Fibroblast of skin of abdomen (primary cell): ENCODE results near the gene STOX2.

Experiments used
- DNase-seq: peaks from one replicate; pipeline ENCODE4 v3.0.0-alpha.2; 2013

STOX2 gene

DNA sequence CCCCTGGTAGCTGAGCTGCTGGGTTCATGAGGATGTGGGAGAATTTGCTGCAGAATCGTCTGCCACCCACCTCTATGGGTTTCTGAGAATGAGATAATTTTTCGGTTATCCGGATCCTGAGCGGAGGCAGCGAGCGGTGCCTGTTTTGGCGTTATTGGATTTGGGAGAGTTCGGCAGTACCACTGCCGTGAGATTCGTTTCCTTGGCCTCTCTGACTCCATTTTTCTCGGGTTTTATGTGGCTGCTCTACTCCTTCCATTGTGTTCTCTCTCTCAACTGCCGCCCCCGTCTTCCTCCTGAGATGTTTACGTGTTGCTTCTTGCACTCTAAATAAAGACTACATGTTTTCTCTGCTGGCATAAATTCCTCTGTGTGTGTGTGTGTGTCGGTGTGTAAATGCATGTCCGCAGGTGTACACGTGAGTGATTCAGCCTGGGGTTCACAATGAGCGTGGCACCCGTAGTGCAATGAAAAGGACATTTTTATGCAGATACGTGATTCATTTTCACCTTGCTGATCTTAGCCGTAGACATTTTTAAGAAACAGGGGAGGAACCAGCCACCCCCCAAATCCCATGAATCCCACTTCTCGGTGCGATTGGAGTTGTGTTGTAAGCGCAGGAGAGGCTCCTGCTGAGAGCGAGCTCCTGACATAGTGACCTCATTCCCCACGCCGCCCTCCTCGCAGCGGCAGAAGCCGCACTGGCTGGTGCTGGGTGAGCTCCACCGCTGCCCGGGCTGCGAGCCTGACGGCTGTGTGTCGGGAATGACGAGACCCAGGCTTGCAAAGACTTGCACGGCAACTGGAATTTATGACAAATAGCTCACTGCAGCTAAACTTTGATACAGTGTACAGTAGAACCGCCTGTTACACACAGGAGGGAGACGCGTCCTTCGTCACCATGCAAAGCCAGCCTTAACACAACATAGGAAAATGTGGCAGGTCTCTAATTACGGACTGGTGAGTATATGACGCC lies 82.2 kb downstream of the STOX2 start:
- peak; percentile 86 for DNase-seq

DNA sequence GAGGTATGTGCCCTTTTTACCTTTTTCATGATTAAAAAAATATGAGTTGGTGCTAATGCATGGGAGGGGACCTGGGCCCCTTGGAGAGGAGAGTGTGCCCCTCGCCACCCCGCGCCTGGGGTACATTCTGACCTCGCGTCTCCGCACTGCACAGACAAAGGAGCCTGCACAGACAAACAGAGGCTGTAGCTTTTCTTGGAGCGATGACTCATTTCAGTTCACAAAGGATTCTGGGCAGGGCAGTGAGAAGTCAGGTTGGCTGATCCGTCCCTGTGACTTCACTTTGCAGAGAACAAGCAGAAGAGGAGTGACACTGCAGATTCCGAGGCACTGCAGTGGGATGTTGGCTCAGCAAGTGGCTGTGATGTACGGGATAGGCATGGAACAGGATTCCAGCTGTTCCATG lies 82.9 kb downstream of the STOX2 start:
- peak; percentile 87 for DNase-seq

DNA sequence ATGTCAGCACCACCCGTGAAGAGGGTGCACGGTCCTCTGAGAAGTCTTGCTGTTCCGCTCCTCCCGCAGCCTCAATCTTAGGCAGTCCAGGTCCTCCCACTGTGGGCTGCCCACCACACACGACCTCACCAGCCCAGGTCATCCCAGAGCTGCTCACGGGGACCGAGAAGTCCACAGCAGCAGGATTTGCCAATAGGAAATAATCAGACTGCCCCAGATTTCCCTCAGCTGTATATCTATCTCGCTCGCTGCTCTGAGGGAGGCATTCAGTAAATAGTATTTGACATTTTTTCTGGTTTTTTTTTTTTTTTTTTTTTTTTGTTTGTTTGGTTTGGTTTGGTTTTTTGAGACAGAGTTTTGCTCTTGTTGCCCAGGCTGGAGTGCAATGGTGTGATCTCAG lies 83.8 kb downstream of the STOX2 start:
- DNase-seq: no peak

DNA sequence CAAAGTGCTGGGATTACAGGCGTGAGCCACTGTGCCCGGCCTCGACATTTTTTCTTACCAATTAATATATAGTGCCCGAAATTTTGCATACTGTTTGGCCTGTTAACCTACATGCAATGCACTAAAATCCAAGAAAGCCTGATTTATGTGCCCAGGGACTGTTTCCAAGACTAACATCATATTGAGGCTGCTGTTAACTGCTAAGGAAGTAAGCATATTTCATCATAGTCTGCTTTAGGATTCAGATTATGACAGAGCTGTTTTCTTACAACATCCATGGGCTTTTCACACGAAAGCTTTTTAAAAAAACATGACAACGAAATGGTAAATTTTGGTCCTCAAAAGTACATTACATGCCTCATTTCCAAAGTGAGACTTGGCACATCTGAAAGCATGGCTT lies 84.4 kb downstream of the STOX2 start:
- peak; percentile 88 for DNase-seq

DNA sequence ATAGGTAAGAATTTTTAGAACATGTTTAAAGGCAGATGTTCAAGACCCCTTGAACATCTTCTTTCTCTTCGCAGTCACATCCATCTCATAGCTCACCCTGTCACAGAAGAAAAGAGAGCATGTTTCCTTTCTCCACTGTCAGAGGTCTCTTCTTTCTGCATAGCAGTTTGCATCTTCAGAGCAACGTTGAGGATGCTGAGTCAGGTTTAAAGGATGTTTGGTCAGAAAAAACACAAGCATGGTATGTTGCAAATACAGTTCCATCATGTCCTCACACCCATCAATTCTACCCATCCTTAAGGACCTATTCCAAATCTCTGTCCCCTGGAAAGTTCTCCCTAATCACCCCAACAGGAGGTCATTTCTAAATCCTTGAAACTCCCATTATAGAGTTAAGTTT lies 84.8 kb downstream of the STOX2 start:
- DNase-seq: peak; percentile 53

DNA sequence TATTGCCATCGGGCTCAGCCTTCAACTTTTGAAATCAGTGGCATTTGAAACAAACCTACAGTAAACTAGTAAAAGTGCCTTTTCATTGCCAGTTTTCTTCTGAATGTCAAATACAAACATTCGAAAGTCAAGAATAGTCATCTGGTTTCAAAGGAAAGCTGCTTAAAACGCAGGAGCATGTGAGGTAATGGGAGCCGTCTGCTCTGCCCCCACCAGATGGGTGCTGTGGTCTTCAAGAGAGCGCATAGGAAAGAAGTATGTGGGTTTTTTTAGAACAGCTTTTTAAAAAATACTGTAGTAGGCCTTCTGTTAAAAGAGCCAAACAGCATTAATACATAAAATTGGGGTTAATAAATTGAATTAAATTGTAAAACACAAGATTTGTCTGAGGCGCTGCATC lies 88.6 kb downstream of the STOX2 start:
- DNase-seq: no peak

DNA sequence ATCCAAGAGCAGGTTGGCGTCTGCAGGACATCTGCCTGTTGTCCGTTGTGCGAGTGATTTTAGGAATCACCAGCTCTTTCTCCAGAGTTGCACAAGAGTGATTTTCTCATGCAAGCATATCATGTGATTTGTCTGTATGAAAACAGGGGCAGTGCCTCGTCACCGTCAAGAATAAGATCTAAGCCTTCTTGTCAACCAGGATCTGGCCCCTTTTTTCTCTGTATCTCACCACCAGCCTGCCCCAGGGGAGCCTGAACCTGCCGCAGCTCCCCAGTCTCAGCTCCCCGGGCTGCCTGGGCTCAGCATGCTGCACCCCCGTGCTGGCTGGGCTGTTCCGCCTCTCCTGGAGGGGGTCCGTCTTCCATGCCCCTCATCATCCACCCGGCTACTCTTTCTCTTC lies 90.5 kb downstream of the STOX2 start:
- no peak for DNase-seq

DNA sequence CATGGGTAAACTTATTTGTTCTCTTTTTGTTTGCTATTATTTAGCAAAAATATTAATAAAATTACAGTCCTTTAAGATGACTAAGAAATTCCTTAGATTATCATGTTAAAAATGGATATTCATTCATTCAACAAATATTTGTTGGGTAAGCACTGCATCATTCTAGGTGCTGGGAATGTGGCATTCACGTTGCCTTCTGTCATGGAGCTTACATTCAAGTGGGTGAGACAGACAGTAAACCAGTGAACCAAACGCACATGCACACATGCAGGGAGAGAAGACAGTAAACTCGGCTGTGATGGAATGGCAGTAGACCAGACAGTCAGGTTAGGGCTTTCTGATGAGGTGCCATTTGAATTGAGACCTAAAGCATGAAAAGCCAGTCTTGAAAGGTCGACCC lies 91.8 kb downstream of the STOX2 start:
- DNase-seq: peak; percentile 59

DNA sequence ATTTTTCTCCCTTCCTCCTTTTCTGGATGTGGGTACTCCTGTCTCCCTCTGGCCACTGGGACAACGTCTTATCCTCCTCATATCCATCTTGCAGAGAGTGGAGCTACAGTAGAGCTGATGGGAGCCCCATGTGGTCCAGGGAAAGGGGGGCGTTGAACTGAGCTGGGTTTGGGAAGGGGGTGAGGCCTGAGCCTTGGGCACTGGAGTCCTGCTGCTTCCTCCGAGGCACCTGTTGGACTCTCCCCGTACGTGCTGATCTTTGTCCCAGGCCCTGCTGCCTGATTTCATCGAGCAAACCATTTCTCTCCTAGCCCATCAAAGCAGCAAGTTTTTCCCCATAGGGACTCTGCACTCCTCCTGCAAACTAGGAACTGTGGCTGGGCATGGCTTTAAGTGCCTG lies 94.3 kb downstream of the STOX2 start:
- DNase-seq: no peak

DNA sequence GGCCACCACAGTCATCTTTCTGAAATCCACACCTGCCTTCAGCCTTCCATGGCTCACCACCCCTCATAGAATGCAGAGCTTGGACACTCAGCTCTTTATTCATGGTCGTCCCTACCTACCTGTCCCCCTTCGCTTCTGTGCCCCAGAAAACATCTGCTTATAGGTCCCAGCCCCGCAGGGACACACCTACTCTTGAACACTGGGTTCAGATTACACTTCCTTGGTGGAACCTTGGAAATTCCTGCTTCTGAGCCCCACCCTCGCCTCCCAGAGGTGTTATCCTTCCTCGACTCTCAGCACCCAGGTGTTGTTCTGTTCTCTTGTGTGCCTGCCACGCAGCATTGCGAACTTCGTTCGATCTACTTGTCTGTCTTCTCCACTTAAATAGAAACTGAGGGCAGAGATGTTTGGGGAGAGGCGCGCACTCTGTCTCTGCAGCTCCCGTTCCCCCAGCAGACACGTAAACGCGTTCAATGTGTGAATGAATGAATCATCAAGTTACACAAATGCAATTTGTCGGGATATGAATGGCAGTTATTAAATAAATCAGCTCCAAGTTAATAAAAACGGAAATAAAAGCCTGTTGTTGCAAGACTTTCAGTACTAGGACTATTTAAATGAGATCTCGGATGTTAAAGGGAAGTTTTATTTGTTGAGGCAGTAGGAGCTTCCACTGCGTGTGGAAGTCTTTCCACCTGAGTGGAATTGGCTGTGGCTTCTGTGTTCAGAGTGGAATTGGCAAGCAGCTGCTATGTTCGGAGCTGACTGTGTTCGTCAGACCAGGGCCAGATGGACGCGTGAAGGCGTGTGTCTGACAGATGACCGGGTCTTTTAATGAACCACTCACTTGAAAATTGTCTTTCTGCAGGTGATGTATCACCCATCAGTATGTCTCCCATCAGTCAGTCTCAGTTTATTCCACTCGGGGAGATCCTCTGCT lies 95.6 kb downstream of the STOX2 start:
- DNase-seq: no peak

DNA sequence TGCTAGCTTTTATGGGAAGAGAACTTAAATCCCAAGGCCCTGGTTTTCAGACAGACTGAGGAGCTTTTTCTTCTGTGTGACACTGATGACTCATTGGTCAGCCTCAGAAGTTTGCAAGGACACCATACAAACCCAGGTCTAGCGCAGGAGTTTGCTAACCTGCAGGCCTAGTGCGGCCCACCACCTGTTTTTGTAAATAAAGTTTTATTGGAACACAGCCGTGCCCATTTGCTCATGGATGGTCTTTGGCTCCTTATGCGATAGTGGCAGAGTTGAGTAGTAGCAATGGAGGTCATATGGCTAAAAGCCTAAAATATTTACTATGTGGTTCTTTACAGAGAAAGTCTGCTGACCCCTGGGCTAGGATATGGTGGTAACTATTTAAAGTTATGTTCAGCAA lies 98.3 kb downstream of the STOX2 start:
- DNase-seq: no peak

DNA sequence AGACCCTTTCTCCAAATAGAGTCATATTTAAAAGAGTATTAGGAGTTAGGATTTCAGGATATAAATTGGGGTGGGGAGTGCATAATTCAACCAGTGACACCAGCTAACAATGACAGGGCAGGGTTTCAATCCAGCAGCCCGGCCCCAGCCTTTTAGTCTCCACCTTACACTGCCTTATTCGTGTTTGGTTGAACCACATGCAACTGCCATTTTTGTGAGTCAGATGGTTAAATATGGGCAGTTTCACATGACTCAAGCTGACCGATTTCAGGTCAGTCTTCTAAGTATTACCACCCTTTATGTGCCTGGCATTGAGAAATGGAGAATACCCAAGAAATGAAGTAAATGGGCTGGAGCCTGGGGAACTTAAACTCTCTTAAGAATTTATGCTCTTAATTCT lies 102.8 kb downstream of the STOX2 start:
- DNase-seq: peak; percentile 37

DNA sequence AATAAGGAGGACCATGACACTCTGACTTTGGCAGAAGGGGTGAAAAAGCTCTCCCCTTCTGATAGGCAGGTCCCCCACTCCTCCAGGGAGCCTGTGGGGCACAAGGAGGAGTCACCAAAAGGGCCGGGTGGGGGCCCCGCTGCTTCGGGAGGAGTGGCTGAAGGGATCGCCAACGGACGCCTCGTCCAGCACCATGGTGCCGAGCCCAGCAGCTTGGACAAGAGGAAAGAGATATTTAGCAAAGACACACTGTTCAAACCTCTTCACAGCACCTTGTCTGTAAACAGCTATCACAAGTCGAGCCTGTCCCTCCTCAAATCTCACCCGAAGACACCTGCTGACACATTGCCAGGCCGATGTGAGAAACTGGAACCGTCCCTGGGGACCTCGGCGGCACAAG lies 105.6 kb downstream of the STOX2 start:
- no peak for DNase-seq

DNA sequence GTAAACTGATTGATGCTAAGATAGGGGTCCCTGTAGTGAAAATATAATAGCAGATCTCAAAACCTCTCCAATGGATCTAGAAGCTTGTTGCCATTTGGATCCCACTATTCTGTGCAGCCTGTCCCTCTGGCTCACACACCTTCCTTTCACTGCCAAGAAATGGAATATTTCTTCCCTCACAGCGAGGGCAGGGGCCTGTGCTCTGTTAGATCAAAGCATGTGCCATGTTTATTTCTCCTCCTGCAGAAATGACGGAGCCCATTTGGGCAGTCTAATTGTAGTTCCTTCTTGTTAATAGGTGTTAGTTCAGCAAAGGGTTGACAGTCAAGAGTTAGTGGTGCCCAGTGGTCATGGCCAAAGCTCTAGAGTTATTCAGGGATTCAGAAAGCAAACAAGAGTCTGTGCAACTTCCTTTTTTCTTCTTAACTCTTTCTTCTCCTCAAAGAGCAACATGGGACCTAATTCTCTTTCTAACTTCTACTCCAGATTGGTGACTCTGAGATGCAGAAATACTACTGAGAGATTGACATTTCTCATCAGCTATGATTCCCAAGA lies 106.8 kb downstream of the STOX2 start:
- no peak for DNase-seq

DNA sequence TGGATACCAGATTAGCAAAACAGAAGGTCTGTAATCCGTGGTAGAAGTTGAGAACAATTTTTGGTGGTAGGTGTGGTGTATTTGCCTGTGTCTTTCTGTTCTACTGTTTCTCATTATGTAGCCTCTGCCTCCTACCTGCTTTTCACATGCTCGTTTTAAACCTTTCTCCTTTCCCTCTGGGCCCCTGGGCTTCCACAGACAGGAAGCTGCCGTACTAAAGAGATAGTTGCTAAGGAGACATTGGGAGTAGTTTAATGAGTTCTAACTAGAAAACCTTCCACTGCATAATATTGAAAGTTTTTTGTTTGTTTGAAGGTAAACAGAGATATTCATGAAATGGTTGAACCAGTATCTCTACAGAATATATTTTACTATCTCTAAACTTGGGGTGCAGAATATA lies 107.8 kb downstream of the STOX2 start:
- DNase-seq: no peak

DNA sequence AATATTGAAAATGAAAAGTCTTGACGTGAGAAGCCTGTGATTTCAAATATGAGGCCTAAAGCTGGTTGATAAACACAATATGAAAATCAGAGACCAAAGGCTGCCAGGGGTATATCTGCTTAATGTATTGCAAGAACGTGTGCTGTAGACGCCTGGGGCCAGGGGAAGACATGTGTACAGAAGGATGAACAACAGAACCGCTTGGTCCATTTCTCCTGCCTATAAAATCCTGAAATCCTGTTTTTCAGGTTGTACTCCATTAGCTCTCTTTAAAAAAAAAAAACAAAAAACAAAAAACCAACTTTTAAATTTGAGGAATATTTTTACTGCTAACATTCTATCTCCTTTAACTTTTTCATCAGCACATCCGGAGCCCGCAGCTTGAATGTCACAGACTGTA lies 109.2 kb downstream of the STOX2 start:
- no peak for DNase-seq

DNA sequence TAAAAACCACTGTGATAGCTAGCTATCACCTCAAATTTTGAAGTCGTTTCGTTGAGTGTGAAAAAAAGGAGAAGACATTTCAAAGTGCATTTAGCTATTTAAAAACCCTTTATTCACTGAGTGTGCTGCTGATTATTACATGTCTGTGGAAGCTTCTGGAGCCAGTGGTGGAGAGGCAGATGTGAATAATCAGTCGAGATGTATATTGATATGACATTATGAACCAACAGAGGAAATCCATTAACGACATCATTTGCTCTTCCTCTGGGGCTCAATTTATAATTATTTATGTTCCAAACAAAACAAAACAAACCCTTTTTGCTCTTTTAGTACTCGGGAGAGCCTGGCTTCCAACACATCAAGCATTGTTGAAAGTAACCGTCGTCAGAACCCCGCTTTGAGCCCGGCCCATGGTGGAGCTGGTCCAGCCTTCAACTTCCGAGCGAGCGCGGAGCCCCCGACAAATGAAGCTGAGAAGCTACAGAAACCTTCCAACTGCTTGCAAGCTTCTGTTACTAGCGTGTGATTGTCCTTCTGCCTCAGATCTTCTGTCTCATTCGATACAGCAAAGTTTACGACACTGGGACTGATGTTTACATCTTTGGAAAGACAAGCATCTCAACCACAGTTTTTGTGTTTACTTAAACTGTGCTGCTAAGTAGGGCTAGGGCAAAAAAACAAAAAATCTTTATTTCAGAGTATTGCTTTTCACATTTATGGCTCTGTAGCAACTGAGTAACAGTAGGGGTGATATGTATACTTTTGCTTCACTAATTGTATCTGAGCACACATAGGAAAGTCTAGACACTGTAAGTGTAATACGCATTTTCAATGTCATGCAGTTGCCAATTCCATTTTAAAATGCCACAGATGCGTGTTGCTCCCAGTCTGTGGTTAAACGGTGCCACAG lies 111.9 kb downstream of the STOX2 start:
- no peak for DNase-seq

DNA sequence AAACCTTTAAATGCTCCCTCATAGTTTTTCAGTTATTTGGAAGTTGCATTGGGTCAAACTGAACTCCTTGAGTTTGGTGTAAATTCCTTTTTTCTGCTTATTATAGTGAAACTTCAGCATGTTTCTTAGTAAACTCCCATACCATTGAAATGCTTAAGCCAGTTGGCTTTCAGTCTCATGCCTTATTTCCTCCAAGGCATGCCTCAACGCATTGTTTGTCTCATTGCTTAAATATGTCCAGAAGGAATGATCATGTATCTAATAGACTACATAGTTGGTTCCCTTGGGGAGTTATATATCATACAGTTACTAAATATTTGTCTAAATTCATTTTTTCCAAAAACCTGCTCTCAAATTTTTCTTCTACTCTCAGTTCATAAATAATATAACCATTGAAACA lies 114.0 kb downstream of the STOX2 start:
- peak; percentile 74 for DNase-seq

DNA sequence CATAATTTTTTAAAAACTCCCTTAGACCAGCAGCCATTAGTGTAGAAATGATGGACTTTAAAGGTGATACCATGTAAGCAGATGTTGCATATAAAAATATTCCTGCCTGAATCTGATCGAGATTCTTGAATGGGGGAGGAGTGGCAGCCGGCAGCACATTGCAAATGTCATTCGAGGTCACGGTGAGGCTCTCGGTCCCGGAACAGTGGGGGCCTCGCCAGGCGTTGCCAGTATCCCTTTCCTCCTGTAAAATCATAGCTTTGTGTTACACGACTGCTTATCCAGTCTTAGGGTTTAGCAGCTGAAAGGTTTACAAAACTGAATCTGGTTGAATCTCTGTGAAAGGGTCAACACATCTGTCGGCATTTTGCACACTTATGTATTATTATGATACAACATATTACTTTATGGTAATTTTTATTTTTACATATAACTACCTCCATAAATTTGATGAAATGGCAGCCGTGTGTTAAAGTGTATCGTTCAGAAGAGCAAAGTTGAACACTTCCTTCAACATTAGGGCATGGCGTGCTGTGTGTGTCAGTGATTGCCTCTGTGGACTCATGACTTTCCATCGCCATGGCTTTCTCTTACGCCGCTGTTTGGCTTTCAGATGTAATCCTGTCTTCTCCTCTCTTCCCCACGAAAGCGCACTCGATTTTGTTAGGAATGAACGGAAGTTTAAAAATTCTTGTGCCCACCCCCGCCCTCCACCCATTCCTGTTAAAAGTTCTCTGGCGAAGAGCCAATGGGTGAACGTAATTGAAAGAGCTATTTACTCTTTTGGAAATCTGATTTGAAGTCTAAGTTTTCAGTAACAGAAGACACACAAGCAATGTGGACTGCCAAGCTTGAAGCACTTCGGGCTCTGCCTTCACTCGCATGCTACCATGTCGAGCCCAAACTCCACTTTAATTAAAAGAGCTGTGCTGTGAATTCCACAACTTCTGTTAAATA lies 114.8 kb downstream of the STOX2 start:
- DNase-seq: no peak

DNA sequence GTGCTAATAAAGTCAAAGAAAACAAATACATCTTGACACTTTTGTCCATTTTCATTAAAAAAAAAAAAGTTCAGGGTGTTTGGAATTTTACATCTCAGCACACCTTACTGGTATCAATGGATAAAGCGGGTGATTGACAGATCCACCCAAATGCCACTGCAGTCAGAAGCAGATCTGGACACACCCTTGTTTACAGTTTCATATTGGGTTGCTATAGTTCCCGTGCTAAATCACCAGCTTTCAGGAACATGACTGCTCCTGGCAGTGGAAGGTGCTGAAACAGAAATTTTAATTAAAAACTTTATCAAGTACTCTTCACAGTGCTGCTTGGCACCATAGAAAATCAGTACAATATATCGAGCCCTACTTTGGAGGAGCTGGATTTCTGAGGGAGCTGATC lies 116.3 kb downstream of the STOX2 start:
- DNase-seq: no peak
